Astrocyte (in vitro differentiated cells and primary cell): Measurements from ENCODE around the gene PTPRM. TPM values are rescaled to one million over a fixed set of nuclear protein-coding genes. Genes with fewer than 3 reads are reported as not detected.

ENCODE experiments used
- DNase-seq: peaks from one replicate; pipeline ENCODE4 v3.0.0-alpha.2; 2010; ENCODE audit warnings: low read depth
- FAIRE-seq: peaks from 2 replicates; lab custom pipeline; 2011; peaks lifted over from hg19 to GRCh38; lab: Jason Lieb, UNC
- H2AFZ ChIP-seq: 2 replicates; pipeline ENCODE4 v1.6.0; 2012; ENCODE audit warnings: low read depth, low read length, inconsistent platforms
- H3K27ac ChIP-seq: 2 replicates; pipeline ENCODE4 v1.5.1; 2011; ENCODE audit warnings: low read depth, low read length, inconsistent platforms
- H3K27me3 ChIP-seq: 2 replicates; pipeline ENCODE4 v1.6.0; 2011; ENCODE audit warnings: low read length, inconsistent platforms; ENCODE audit not compliant: insufficient read depth
- H3K36me3 ChIP-seq: 2 replicates; pipeline ENCODE4 v1.5.1; 2011; ENCODE audit warnings: low read length, inconsistent platforms; ENCODE audit not compliant: insufficient read depth
- H3K4me1 ChIP-seq: 2 replicates; pipeline ENCODE4 v1.5.1; 2011; ENCODE audit warnings: low read length, inconsistent platforms; ENCODE audit not compliant: insufficient read depth
- H3K4me2 ChIP-seq: 2 replicates; pipeline ENCODE4 v1.6.0; 2012; ENCODE audit warnings: low read length, inconsistent platforms
- H3K4me3 ChIP-seq: 2 replicates; pipeline ENCODE4 v1.5.1; 2011; ENCODE audit warnings: low read depth, mild to moderate bottlenecking, low read length, inconsistent platforms; ENCODE audit not compliant: insufficient read depth
- H3K79me2 ChIP-seq: 2 replicates; pipeline ENCODE4 v1.6.0; 2012; ENCODE audit warnings: mild to moderate bottlenecking, low read length, inconsistent platforms; ENCODE audit not compliant: insufficient read depth
- H3K9ac ChIP-seq: 2 replicates; pipeline ENCODE4 v1.6.0; 2012; ENCODE audit warnings: mild to moderate bottlenecking, low read length, inconsistent platforms
- H3K9me3 ChIP-seq: 2 replicates; pipeline ENCODE4 v1.5.1; 2012; ENCODE audit warnings: low read depth, mild to moderate bottlenecking, low read length, inconsistent platforms; ENCODE audit not compliant: insufficient read depth
- H4K20me1 ChIP-seq: 2 replicates; pipeline ENCODE4 v1.6.0; 2012; ENCODE audit warnings: low read length, inconsistent platforms; ENCODE audit not compliant: insufficient read depth
- H3K27ac Mint-ChIP-seq: one replicate; pipeline ENCODE4 v1.8.0; 2021; ENCODE audit warnings: mild to moderate bottlenecking, mixed read lengths; ENCODE audit not compliant: unreplicated experiment
- H3K27me3 Mint-ChIP-seq: one replicate; pipeline ENCODE4 v1.8.0; 2021; ENCODE audit warnings: low read depth, mixed read lengths; ENCODE audit not compliant: unreplicated experiment
- H3K36me3 Mint-ChIP-seq: one replicate; pipeline ENCODE4 v1.8.0; 2021; ENCODE audit warnings: low read depth, mixed read lengths; ENCODE audit not compliant: unreplicated experiment
- H3K4me1 Mint-ChIP-seq: one replicate; pipeline ENCODE4 v1.8.0; 2021; ENCODE audit warnings: low read depth, mixed read lengths; ENCODE audit not compliant: unreplicated experiment
- H3K4me3 Mint-ChIP-seq: one replicate; pipeline ENCODE4 v1.8.0; 2021; ENCODE audit warnings: mild to moderate bottlenecking, moderate library complexity, mixed read lengths; ENCODE audit not compliant: unreplicated experiment
- H3K9me3 Mint-ChIP-seq: one replicate; pipeline ENCODE4 v1.8.0; 2021; ENCODE audit warnings: mild to moderate bottlenecking, mixed read lengths; ENCODE audit not compliant: unreplicated experiment
- EZH2 ChIP-seq: IDR thresholded peaks from 2 replicates; pipeline ENCODE4 v1.6.1; 2012; ENCODE audit warnings: mild to moderate bottlenecking, low read length, inconsistent platforms; ENCODE audit not compliant: insufficient read depth
- total RNA-seq: library from RNA; stranded (reverse); gene quantifications from 2 replicates; pipeline ENCODE4 v1.2.1, GENCODE V29; 2021
- TF ChIP-seq, protein P1 (sequence below): IDR thresholded peaks from 2 replicates; pipeline ENCODE4 v1.5.1; 2011; ENCODE audit warnings: low read depth, mild to moderate bottlenecking, inconsistent platforms, low read length, moderate library complexity; ENCODE audit not compliant: insufficient read depth

The PTPRM gene
- total RNA-seq, 1 donor from 2014 or later: 59.6 TPM

DNA sequence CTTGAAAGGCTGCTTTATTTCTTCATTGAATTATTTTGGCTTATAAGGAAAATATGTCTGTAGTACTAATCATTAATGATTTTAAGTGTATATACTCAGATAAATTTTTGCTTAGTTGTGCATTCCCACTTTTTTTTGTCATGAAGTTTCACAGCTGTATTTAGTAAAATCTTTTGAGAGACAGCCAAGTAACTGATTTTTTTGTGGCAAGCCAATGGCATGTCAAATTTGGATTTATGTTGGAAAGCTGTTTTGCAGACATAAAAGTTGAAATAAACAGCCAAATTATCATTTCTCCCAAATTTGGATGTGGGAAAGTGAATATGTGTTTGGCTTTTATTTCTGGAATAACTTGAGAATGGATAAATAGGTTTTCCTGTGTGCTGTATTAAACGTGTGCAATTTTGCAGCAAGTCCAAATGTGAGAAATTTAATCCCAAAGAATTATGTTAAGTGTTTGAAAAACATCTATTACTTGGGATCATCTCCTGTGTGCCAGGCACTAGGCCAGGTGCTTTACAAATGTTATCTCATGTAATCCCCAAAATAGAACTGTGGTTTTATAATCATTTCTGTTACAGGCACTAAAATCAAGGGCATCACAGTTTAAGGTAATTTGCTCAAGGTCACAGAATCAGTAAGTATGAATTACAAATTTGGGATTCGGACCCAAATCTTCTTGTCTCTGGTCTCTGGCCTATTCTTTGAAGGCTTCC is 160.4 kb downstream of the PTPRM start:
- H3K36me3 ChIP-seq: no peaks in the 10 kb centered on the region
- H3K4me3 ChIP-seq: no peak overlapping the region
- no peaks in the 10 kb centered on the region for H3K4me1 ChIP-seq
- H3K79me2 ChIP-seq: peaks cover 4% of the 10 kb centered on the region
- H4K20me1 ChIP-seq: no peaks in the 10 kb centered on the region
- Mint-ChIP-seq H3K27ac (no peak overlapping the region), H3K4me1 (peaks cover 15% of the 10 kb centered on the region), H3K4me3 (no peak overlapping the region), H3K9me3 (no peaks in the 10 kb centered on the region), H3K27me3 (no peaks in the 10 kb centered on the region), H3K36me3 (no peaks in the 10 kb centered on the region)
- DNase-seq (no peak), FAIRE-seq (no peak)
- H3K9me3 ChIP-seq: no peaks in the 10 kb centered on the region
- TF ChIP-seq, protein P1, sequence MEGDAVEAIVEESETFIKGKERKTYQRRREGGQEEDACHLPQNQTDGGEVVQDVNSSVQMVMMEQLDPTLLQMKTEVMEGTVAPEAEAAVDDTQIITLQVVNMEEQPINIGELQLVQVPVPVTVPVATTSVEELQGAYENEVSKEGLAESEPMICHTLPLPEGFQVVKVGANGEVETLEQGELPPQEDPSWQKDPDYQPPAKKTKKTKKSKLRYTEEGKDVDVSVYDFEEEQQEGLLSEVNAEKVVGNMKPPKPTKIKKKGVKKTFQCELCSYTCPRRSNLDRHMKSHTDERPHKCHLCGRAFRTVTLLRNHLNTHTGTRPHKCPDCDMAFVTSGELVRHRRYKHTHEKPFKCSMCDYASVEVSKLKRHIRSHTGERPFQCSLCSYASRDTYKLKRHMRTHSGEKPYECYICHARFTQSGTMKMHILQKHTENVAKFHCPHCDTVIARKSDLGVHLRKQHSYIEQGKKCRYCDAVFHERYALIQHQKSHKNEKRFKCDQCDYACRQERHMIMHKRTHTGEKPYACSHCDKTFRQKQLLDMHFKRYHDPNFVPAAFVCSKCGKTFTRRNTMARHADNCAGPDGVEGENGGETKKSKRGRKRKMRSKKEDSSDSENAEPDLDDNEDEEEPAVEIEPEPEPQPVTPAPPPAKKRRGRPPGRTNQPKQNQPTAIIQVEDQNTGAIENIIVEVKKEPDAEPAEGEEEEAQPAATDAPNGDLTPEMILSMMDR: no peak
- TF ChIP-seq EZH2: no peak
- no peak overlapping the region for H2AFZ ChIP-seq
- H3K27ac ChIP-seq: no peak overlapping the region
- no peak overlapping the region for H3K9ac ChIP-seq
- no peaks in the 10 kb centered on the region for H3K27me3 ChIP-seq
- H3K4me2 ChIP-seq: no peak overlapping the region

DNA sequence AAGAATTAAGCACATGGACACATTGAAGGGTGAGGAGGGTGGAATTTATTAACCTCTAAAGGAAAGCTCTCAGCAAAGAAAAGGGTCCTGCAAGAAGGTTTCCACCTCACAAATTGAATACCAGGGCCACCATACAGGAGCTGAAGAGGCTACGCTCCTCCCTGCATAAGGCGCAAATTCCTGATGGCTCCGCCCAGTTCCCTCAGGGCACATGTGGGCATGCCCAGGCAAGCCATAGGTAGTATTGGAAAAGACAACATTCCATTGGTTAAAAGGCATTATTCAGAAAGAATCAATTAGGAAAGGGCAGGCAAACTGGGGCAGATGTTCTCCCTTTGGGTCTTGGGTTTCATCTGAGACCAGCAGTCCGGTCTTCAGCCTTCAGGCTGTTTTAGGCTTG is 161.2 kb downstream of the PTPRM start:
- Histone ChIP-seq H3K4me2 (no peak overlapping the region), H3K36me3 (no peaks in the 10 kb centered on the region), H3K27ac (no peak overlapping the region), H3K9ac (no peak overlapping the region), H3K4me1 (no peaks in the 10 kb centered on the region), H2AFZ (no peak overlapping the region), H3K4me3 (no peak overlapping the region), H3K9me3 (no peaks in the 10 kb centered on the region), H4K20me1 (no peaks in the 10 kb centered on the region), H3K79me2 (peaks cover 4% of the 10 kb centered on the region), H3K27me3 (no peaks in the 10 kb centered on the region)
- FAIRE-seq (no peak), DNase-seq (no peak)
- Mint-ChIP-seq H3K27ac (peak overlapping the region; percentile 72), H3K27me3 (no peaks in the 10 kb centered on the region), H3K4me3 (no peak overlapping the region), H3K9me3 (peaks cover 3% of the 10 kb centered on the region), H3K36me3 (no peaks in the 10 kb centered on the region), H3K4me1 (peaks cover 11% of the 10 kb centered on the region)
- TF ChIP-seq EZH2: no peak
- TF ChIP-seq, protein P1: no peak

DNA sequence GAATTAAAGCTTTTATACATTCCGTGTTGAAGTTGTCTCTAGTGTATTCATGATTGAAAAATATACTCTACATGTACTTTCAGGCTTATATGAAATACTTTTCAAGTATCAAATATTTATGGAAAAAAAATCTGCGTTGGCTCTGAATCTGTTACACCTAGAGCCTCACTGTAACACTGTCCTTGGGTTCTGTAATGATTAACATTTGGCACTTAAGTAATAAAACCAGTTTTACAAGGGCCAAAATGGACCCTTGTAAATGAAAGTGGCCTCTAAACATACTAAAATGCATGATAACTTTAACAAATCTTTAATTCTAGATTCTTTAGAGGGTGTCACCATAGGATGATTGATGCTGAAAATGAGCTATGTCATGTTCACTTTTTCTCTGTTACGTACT is 162.8 kb downstream of the PTPRM start:
- Histone ChIP-seq H3K4me2 (no peak overlapping the region), H2AFZ (no peak overlapping the region), H3K27me3 (no peaks in the 10 kb centered on the region), H3K9ac (no peak overlapping the region), H3K9me3 (no peaks in the 10 kb centered on the region), H3K36me3 (no peaks in the 10 kb centered on the region), H3K79me2 (no peaks in the 10 kb centered on the region), H3K4me1 (no peaks in the 10 kb centered on the region), H3K4me3 (no peak overlapping the region), H4K20me1 (no peaks in the 10 kb centered on the region), H3K27ac (no peak overlapping the region)
- H3K4me1 Mint-ChIP-seq: peaks cover 11% of the 10 kb centered on the region
- H3K36me3 Mint-ChIP-seq: no peaks in the 10 kb centered on the region
- H3K27me3 Mint-ChIP-seq: no peaks in the 10 kb centered on the region
- DNase-seq: no peak
- FAIRE-seq: no peak
- H3K9me3 Mint-ChIP-seq: peaks cover 5% of the 10 kb centered on the region
- H3K27ac Mint-ChIP-seq: no peak overlapping the region
- TF ChIP-seq EZH2: no peak
- TF ChIP-seq, protein P1: no peak
- H3K4me3 Mint-ChIP-seq: no peak overlapping the region
